ENCODE measurements around the gene ABTB1. TPM values are rescaled to one million over a fixed set of nuclear protein-coding genes. Genes with fewer than 3 reads are reported as not detected.
A peak's percentile ranks its signal among the peaks of the same experiment; 100 is the strongest.

ABTB1 gene
- total and polyA plus RNA-seq, 8 donors = 22.0 to 113 (median 43.7) TPM

- Histone ChIP-seq H3K9me3 (no peaks in the 10 kb centered on the region), H3K4me3 (no peak overlapping the region), H3K36me3 (peaks cover 14 to 54% (median 49%) of the 10 kb centered on the region in 4 donors), H3K27me3 (no peaks in the 10 kb centered on the region), H3K4me1 (peaks cover 21 to 30% (median 25%) of the 10 kb centered on the region in 4 donors), H3K27ac (peak overlapping the region in 1 of 5 donors; percentile 23)
- intact Hi-C loops (cut with DNase I; ENCODE audit: low total_unique reads) = no loop called here
- TF ChIP-seq CTCF (IDR thresholded peaks at IDR 0.05) = no peak
- TF ChIP-seq EP300 (IDR thresholded peaks at IDR 0.05) = no peak
- no peak for TF ChIP-seq POLR2AphosphoS5 (IDR thresholded peaks at IDR 0.05)
- no peak for TF ChIP-seq POLR2A (IDR thresholded peaks at IDR 0.05)
- 90 to 96% (median 92%) methylated on average over 19 to 21 of the region's 21 CpGs for WGBS, 5 donors
- DNase-seq = peak in 1 of 2 donors; percentile 20
Observed at GRCh38 chr3:127676921-127677351, 4.2 kb downstream of the ABTB1 start.

GRCh38 chr3:127677541-127678314 lies 5.0 kb downstream of the ABTB1 start:
- WGBS, 5 donors = 87 to 93% (median 92%) methylated on average over 17 of the region's 17 CpGs
- peaks cover 14 to 54% (median 49%) of the 10 kb centered on the region in 4 donors for H3K36me3 ChIP-seq
- no peaks in the 10 kb centered on the region for H3K9me3 ChIP-seq
- H3K27ac ChIP-seq = peak overlapping the region in 2 of 5 donors; percentile 23 to 46
- peaks cover 18 to 27% (median 20%) of the 10 kb centered on the region in 4 donors for H3K4me1 ChIP-seq
- H3K4me3 ChIP-seq = no peak overlapping the region
- H3K27me3 ChIP-seq = no peaks in the 10 kb centered on the region
- intact Hi-C loops (cut with DNase I; ENCODE audit: low total_unique reads) = no loop called here
- TF ChIP-seq POLR2A (IDR thresholded peaks at IDR 0.05) = no peak
- no peak for TF ChIP-seq CTCF (IDR thresholded peaks at IDR 0.05)
- TF ChIP-seq POLR2AphosphoS5 (IDR thresholded peaks at IDR 0.05) = no peak
- no peak for TF ChIP-seq EP300 (IDR thresholded peaks at IDR 0.05)
- peak in 1 of 2 donors; percentile 15 for DNase-seq

- no peak overlapping the region for H3K4me3 ChIP-seq
- intact Hi-C loops (cut with DNase I; ENCODE audit: low total_unique reads) = no loop called here
- no peaks in the 10 kb centered on the region for H3K27me3 ChIP-seq
- TF ChIP-seq CTCF (IDR thresholded peaks at IDR 0.05) (no peak), EP300 (IDR thresholded peaks at IDR 0.05) (no peak), POLR2AphosphoS5 (IDR thresholded peaks at IDR 0.05) (no peak)
- H3K27ac ChIP-seq = peak overlapping the region in 2 of 5 donors; percentile 23 to 46
- WGBS, 5 donors = 95 to 98% (median 96%) methylated on average over 7 to 8 of the region's 8 CpGs
- H3K36me3 ChIP-seq = peaks cover 14 to 54% (median 49%) of the 10 kb centered on the region in 4 donors
- no peak for DNase-seq
- peaks cover 18 to 29% (median 19%) of the 10 kb centered on the region in 4 donors for H3K4me1 ChIP-seq
- no peaks in the 10 kb centered on the region for H3K9me3 ChIP-seq
Observed at GRCh38 chr3:127678315-127678599, 5.5 kb downstream of the ABTB1 start.

GRCh38 chr3:127678611-127679533 lies 6.1 kb downstream of the ABTB1 start:
- peak overlapping the region in 2 of 5 donors; percentile 46 to 49 for H3K27ac ChIP-seq
- H3K27me3 ChIP-seq = no peaks in the 10 kb centered on the region
- intact Hi-C loops (cut with DNase I; ENCODE audit: low total_unique reads) = no loop called here
- WGBS, 5 donors = 82 to 90% (median 88%) methylated on average over 9 to 12 of the region's 12 CpGs
- no peaks in the 10 kb centered on the region for H3K9me3 ChIP-seq
- peaks cover 14 to 54% (median 49%) of the 10 kb centered on the region in 4 donors for H3K36me3 ChIP-seq
- no peak for TF ChIP-seq POLR2A (IDR thresholded peaks at IDR 0.05)
- TF ChIP-seq EP300 (IDR thresholded peaks at IDR 0.05) = no peak
- no peak for TF ChIP-seq CTCF (IDR thresholded peaks at IDR 0.05)
- no peak for TF ChIP-seq POLR2AphosphoS5 (IDR thresholded peaks at IDR 0.05)
- H3K4me1 ChIP-seq = peaks cover 11 to 29% (median 13%) of the 10 kb centered on the region in 4 donors
- peak in 1 of 2 donors; percentile 23 for DNase-seq
- no peak overlapping the region for H3K4me3 ChIP-seq

Measured in stomach (tissue), 9 donors.